IMR-90 (cell line): Measurements from ENCODE around the gene MACF1. TPM values are rescaled to one million over a fixed set of nuclear protein-coding genes. Genes with fewer than 3 reads are reported as not detected.

Experiments used
- ATAC-seq: fragments of 200-7000 bp; cut with Tn5 transposase; 2 replicates; pipeline ENCODE4 v1.9.1; 2020; ENCODE audit warnings: low read depth, mild to moderate bottlenecking, moderate library complexity
- BruUV-seq: library from RNA; stranded (reverse); fragments of 400-500 nt; replicated peaks from 2 replicates; lab custom pipeline; 2021; lab: Mats Ljungman, UMichigan
- CTCF ChIA-PET: fragments of 300-600 bp; formaldehyde crosslinking; extraction: SDS; loops from one replicate; lab custom pipeline; 2021; ENCODE audit warnings: antibody characterized with exemption; lab: Yijun Ruan, JAX
- POLR2A ChIA-PET: fragments of 300-600 bp; sonication (Branson Sonifier 250); formaldehyde crosslinking; loops from one replicate; lab custom pipeline; 2022; ENCODE audit warnings: antibody characterized with exemption; ENCODE audit not compliant: unreplicated experiment; lab: Charles Lee
- DNase-seq: peaks from one replicate; pipeline ENCODE4 v3.0.0; 2013
- H2AFZ ChIP-seq: replicated peaks from 2 replicates; pipeline ENCODE3; 2013; ENCODE audit warnings: low read length, mild to moderate bottlenecking; ENCODE audit not compliant: poor library complexity
- H2AK5ac ChIP-seq: 2 replicates; pipeline ENCODE4 v1.6.1; 2013; ENCODE audit warnings: low read depth, low read length, inconsistent platforms
- H2AK9ac ChIP-seq: replicated peaks from 2 replicates; pipeline ENCODE3; 2013; ENCODE audit warnings: mild to moderate bottlenecking, low read depth, low read length, moderate library complexity; ENCODE audit not compliant: poor library complexity
- H2BK120ac ChIP-seq: 2 replicates; pipeline ENCODE4 v1.6.1; 2013; ENCODE audit warnings: low read depth, low read length, inconsistent platforms
- H2BK15ac ChIP-seq: 3 replicates; pipeline ENCODE4 v1.6.1; 2013; ENCODE audit warnings: low read depth, low read length, inconsistent platforms
- H2BK20ac ChIP-seq: 2 replicates; pipeline ENCODE4 v1.6.1; 2013; ENCODE audit warnings: low read depth, mild to moderate bottlenecking, inconsistent platforms, low read length, moderate library complexity
- H2BK5ac ChIP-seq: 2 replicates; pipeline ENCODE4 v1.6.1; 2013; ENCODE audit warnings: mild to moderate bottlenecking, low read depth, low read length, inconsistent platforms; ENCODE audit not compliant: poor library complexity, severe bottlenecking
- H3K14ac ChIP-seq: replicated peaks from 2 replicates; pipeline ENCODE4 v1.6.1; 2013; ENCODE audit warnings: low read depth, low read length, inconsistent platforms
- H3K18ac ChIP-seq: 2 replicates; pipeline ENCODE4 v1.6.1; 2013; ENCODE audit warnings: low read depth, low read length, control low read depth
- H3K23ac ChIP-seq: 2 replicates; pipeline ENCODE4 v1.6.1; 2013; ENCODE audit warnings: low read depth, low read length, inconsistent platforms
- H3K27ac ChIP-seq: 2 replicates; pipeline ENCODE4 v1.5.1; 2013; ENCODE audit warnings: mild to moderate bottlenecking, control low read depth, low read length; ENCODE audit not compliant: insufficient read depth
- H3K27me3 ChIP-seq: 2 replicates; pipeline ENCODE4 v1.6.1; 2013; ENCODE audit warnings: low read length; ENCODE audit not compliant: control insufficient read depth, insufficient read depth
- H3K36me3 ChIP-seq: 2 replicates; pipeline ENCODE4 v1.6.1; 2013; ENCODE audit warnings: low read length, mixed read lengths; ENCODE audit not compliant: control insufficient read depth, insufficient read depth
- H3K4ac ChIP-seq: 2 replicates; pipeline ENCODE4 v1.6.1; 2013; ENCODE audit warnings: low read depth, low read length, inconsistent platforms
- H3K4me1 ChIP-seq: 2 replicates; pipeline ENCODE4 v1.6.1; 2013; ENCODE audit warnings: low read length, mixed read lengths; ENCODE audit not compliant: control insufficient read depth, insufficient read depth
- H3K4me2 ChIP-seq: 2 replicates; pipeline ENCODE4 v1.6.1; 2013; ENCODE audit warnings: low read depth, mild to moderate bottlenecking, control low read depth, low read length, moderate library complexity
- H3K4me3 ChIP-seq: 2 replicates; pipeline ENCODE4 v1.5.1; 2013; ENCODE audit warnings: low read depth, mild to moderate bottlenecking, control low read depth, low read length, moderate library complexity; ENCODE audit not compliant: insufficient read depth
- H3K56ac ChIP-seq: 2 replicates; pipeline ENCODE4 v1.6.1; 2013; ENCODE audit warnings: low read length, inconsistent platforms; ENCODE audit not compliant: insufficient read depth; ENCODE audit errors: extremely low read depth
- H3K79me1 ChIP-seq, 2 experiments: 2 replicates each; pipeline ENCODE4 v1.6.1; 2013; ENCODE audit warnings: low read length in 2 of 2, inconsistent platforms in 1 of 2, low read depth in 1 of 2
- H3K9ac ChIP-seq: 2 replicates; pipeline ENCODE4 v1.6.1; 2013; ENCODE audit warnings: low read depth, low read length, control low read depth
- H3K9me1 ChIP-seq: 2 replicates; pipeline ENCODE4 v1.6.1; 2013; ENCODE audit warnings: low read length, inconsistent platforms; ENCODE audit not compliant: insufficient read depth
- H3K9me3 ChIP-seq: 2 replicates; pipeline ENCODE4 v1.6.1; 2013; ENCODE audit warnings: low read length; ENCODE audit not compliant: control insufficient read depth, insufficient read depth
- H4K20me1 ChIP-seq: 2 replicates; pipeline ENCODE4 v1.6.1; 2013; ENCODE audit warnings: low read length, inconsistent platforms; ENCODE audit not compliant: insufficient read depth
- H4K5ac ChIP-seq: 2 replicates; pipeline ENCODE4 v1.6.1; 2013; ENCODE audit warnings: mild to moderate bottlenecking, low read depth, low read length, control low read depth
- H4K8ac ChIP-seq, 2 experiments: 2 replicates each; pipeline ENCODE4 v1.6.1; 2013; ENCODE audit warnings: low read depth in 2 of 2, low read length in 2 of 2, control low read depth in 1 of 2, inconsistent platforms in 1 of 2
- H4K91ac ChIP-seq: 2 replicates; pipeline ENCODE4 v1.6.1; 2013; ENCODE audit warnings: low read depth, low read length, inconsistent platforms; ENCODE audit not compliant: insufficient read depth
- FOS ChIP-seq: fragments of 150-350 bp; IDR thresholded peaks from 2 replicates; pipeline ENCODE4 v1.6.1; 2016; ENCODE audit warnings: low read depth, low read length
- MAFK ChIP-seq: IDR thresholded peaks from 2 replicates; pipeline ENCODE4 v1.6.1; 2012; ENCODE audit warnings: low read depth, low read length, improper control_type of control experiment
- MXI1 ChIP-seq: IDR thresholded peaks from 2 replicates; pipeline ENCODE4 v1.6.1; 2012; ENCODE audit warnings: low read depth, mild to moderate bottlenecking, low read length, moderate library complexity, borderline replicate concordance
- POLR2A ChIP-seq: IDR thresholded peaks from 2 replicates; pipeline ENCODE4 v1.6.1; 2012; ENCODE audit warnings: mild to moderate bottlenecking, low read depth, low read length
- RAD21 ChIP-seq: IDR thresholded peaks from 2 replicates; pipeline ENCODE4 v1.6.1; 2012; ENCODE audit warnings: low read length, improper control_type of control experiment
- USF2 ChIP-seq: fragments of 150-350 bp; IDR thresholded peaks from 2 replicates; pipeline ENCODE4 v1.6.1; 2017; ENCODE audit warnings: mild to moderate bottlenecking, antibody characterized with exemption, low read length, low read depth
- WGBS, 2 experiments: methylation state at CpG; one replicate each; pipeline versions ENCODE4 v1.1.5 to v1.1.7; 2013; ENCODE audit warnings: missing lambda C conversion rate in 2 of 2; ENCODE audit not compliant: insufficient read length in 1 of 2; ENCODE audit errors: extremely low coverage in 2 of 2; 5-methylcytosine and 5-hydroxymethylcytosine counted together
- dilution Hi-C: fragments of 300-500 bp; cut with HindIII; formaldehyde crosslinking; loops from one replicate; pipeline ENCODE4 v1.14.3; 2018; ENCODE audit warnings: low sequenced_read_pairs; ENCODE audit not compliant: unreplicated experiment
- in situ Hi-C: fragments of 300-500 bp; cut with MboI; formaldehyde crosslinking; loops from 3 replicates; pipeline ENCODE4 v1.14.3; 2019; ENCODE audit warnings: low sequenced_read_pairs, inconsistent platforms, mixed read lengths
- intact Hi-C: fragments of 100-400 bp; cut with micrococcal nuclease; formaldehyde crosslinking; loops from 2 replicates; pipeline ENCODE4 v1.10.0; 2022
- polyA plus RNA-seq, 3 experiments: library from polyadenylated mRNA; depleted of rRNA; stranded (reverse); fragments of >200 nt; gene quantifications; 2 replicates each; pipeline ENCODE4 v1.2.3, GENCODE V29; 2012; ENCODE audit warnings: low replicate concordance in 1 of 3
- total RNA-seq: library from RNA; depleted of rRNA; stranded (reverse); fragments of >200 nt; gene quantifications from 2 replicates; pipeline ENCODE4 v1.2.3, GENCODE V29; 2012

Gene MACF1
- total and polyA plus RNA-seq, 2 of the 4 experiments (the other 2 are of a cell fraction), result 67.6 to 369 TPM

DNA sequence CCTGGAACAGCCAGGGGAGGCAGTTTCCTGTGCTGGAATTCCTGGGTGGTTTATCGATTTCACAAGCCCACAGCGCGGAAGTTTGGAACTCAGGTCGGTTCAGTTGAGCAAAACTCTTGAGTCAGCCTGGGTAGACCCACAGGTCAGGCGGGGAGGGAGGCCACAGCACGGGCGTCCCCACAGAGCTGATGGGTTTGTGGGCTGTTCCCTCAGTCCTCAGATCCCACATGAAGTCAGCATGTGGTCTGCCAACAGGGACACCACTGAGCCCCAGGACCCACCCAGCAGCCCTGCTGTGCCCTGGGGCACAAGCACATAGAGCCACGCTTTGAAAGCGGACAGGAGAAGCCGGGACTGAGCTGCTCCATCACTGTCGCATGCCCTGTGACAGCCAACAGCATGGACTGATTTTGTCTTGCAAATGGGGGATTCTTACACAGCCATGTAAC lies 304.4 kb downstream of the MACF1 start:
- Histone ChIP-seq H3K4me3 (no peak overlapping the region), H3K9me1 (no peaks in the 10 kb centered on the region), H2BK120ac (no peak overlapping the region), H2AK5ac (no peak overlapping the region), H3K9ac (no peak overlapping the region), H2BK15ac (no peak overlapping the region), H2AFZ (peak overlapping the region; percentile 73), H3K9me3 (no peaks in the 10 kb centered on the region), H3K18ac (no peak overlapping the region), H3K27me3 (peaks cover 3% of the 10 kb centered on the region; the same call in 1 of the 2 replicates), H3K36me3 (no peaks in the 10 kb centered on the region), H4K91ac (no peak overlapping the region), H3K4ac (no peak overlapping the region), H3K4me2 (no peak overlapping the region), H2BK20ac (no peak overlapping the region), H2AK9ac (peak overlapping the region; percentile 17), H2BK5ac (no peak overlapping the region), H3K4me1 (no peaks in the 10 kb centered on the region; the same call in 1 of the 2 replicates), H3K27ac (no peak overlapping the region), H4K5ac (no peak overlapping the region), H3K79me1 (no peaks in the 10 kb centered on the region), H4K8ac (no peak overlapping the region), H3K14ac (no peak overlapping the region), H3K23ac (no peak overlapping the region), H4K20me1 (no peaks in the 10 kb centered on the region), H3K56ac (no peak overlapping the region)
- ATAC-seq, result no peak
- intact Hi-C loops (no loop called here), in situ Hi-C loops (loop anchor here (10.0 kb wide), 1 partner anchor 206 kb away; no protein-coding TSS in a partner anchor), dilution Hi-C loops (no loop called here)
- CTCF ChIA-PET, result no interaction called here
- POLR2A ChIA-PET, result no interaction called here
- DNase-seq, result no peak
- 80% methylated on average over 7 of the region's 11 CpGs; no CpG with 5 or more reads in 1 of the 2 experiments for WGBS, 2 experiments
- TF ChIP-seq POLR2A (no peak), MAFK (no peak), MXI1 (no peak), USF2 (no peak), FOS (no peak), RAD21 (no peak)
- no TSS peak for BruUV-seq
